GM21529 (cell line): Measurements from ENCODE around the gene KIF26A.

ENCODE experiments used
- ATAC-seq: cut with Tn5 transposase; IDR thresholded peaks from one replicate; pipeline ENCODE4 v1.9.1; 2021; ENCODE audit not compliant: unreplicated experiment

The KIF26A gene

GRCh38 chr14:104155513-104155912, 17.1 kb downstream of the KIF26A start:
- ATAC-seq: no peak

GRCh38 chr14:104156142-104156541, 17.8 kb downstream of the KIF26A start:
- ATAC-seq: no peak

DNA sequence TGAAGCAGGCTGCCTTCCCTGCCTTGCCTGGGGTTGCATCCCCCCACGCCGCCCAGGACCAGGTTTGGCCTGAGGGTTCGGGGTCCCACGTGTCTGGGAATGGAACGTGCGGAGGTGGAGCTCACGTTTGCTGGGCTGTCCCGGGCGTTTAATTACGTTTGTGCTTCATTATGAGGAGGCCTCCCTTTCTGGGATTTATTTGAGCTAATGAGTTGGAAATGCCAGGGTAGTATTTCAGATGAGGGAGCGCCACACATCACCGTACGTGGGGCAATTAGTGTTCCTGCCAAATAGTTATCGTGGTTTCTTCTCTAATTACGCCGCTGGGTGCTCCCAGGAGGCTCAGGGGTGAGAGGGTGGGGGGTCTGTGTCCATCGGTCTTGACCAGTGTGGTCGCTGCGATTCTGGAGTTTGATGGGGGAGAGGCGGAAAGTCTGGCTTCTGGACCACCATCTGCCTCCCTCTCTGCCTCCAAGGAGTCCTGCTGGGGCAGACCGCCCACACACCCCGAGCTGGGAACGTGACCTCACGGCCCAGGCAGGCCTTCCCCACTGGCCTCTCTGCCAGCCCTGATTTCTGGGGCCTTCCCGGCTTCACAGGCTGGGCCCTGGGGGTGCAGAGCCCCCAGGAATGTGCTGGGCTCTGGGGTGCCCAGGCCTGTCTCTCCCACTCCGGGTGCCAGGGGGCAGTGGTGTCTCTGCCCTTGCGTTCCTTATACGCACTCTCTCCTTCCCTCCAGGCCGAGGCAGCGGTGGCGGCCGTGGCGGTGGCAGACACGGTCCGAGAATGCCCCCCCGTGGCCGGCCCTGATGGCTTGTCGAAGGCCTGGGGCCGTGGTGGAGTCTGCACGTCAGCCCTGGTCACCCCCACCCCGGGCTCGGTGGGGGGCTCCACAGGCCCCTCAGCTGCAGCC, 18.9 kb downstream of the KIF26A start:
- no peak for ATAC-seq

DNA sequence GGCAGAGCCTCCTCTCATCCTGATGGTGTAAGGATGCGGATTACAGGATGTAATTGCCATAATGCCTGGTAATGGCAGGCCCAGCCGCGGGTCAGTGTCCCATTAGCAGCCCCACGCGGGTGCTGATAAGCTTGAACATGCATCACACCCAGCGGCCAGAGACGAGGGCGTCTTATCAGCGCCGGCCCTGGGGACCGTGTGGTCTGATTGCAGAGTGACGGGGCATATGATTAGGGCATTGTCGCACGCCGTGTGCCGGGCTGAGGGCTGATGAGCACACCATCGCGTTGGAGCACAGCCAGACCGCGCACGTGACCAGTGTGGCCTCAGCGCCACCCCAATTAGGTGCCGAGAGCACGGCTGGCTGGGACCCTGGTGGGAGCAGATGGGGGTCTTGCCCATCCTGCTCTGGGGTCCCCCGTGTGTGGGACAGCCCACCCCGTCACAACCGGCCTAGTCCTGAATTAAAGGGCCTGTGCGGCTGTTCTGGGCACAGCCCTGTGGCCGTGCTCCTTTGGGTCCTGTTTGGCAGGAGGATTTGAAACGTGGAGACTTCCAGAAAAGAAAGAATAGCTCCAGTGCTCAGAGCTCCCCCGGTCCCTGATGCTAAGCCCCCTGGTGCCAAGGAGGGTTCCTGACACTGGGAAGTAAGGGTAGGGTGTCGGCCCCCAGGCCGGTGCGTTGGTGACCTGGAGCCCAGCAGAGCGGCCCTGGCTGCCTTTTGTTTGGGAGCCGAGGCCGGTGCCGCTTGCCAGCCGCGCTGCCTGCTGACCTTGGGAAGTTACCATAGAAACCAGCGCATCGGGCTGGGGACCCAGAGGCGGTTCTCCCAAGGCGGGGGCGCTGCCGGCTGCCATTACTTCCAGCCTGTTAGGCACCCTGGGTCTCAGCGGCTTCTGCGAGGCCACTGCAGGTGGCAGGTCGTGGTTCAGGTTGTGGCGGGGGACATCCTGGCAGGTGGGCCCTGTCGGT, 20.7 kb downstream of the KIF26A start:
- no peak for ATAC-seq

DNA sequence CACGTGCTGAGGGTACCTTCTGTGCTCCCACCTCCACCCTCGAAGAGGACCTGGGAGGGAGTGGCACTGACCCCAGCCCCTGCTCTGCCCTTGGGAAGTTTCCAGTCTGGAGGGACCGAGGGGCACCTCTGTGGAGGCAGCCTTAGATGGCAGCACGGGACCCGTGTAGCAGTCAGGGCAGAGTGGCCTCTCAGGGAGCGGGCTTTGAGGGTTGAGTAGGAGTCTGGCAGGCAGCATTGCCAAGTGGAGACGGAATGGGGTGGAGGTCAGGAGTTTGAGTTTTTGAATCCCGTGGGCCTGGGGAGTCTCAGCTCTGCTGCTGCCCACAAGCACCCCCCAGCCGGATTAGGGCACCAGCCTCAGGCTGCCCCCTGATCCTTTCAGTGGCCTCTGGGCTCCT, 21.6 kb downstream of the KIF26A start:
- no peak for ATAC-seq

GRCh38 chr14:104161602-104162367, 23.4 kb downstream of the KIF26A start:
- no peak for ATAC-seq

DNA sequence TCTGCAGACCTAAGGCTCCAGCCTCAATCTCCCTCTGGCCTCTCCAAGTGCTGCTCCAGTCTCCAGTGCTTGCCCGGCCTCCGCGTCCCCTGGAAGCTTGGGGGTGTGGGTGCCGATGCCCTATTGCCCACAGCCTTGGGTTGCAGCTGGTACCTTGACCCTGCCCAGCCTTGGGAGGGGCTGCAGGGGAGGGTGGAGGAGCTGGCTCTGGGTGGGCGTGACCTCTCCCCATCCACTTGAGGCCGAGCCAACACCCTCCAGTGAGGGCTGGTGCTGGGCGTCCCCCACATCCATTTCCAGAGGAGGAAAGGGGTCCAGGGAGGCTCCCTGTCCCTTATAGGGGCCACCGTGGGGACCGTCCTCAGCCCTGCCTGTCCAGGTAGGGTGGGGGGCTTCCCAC, 24.1 kb downstream of the KIF26A start:
- no peak for ATAC-seq

DNA sequence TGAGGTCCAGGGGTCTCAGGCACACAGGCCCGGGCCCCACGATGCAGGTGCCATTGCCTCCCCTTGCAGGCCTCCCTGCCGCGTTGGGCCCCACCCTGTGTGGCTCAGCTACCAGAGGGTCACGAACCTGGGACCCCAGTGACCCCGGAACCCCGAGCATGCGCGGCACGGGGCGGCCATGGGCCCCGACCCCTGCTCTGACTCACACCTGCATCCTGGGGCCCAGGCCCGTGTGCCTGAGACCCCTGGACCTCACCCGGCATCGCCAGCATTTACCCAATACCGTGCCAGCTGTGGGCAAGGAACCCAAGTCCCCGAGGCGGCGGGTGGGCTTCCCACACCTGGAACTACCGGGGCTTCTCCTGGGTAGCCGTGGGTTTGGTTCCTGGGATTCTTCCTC, 25.2 kb downstream of the KIF26A start:
- ATAC-seq: no peak

GRCh38 chr14:104164041-104164440, 25.7 kb downstream of the KIF26A start:
- no peak for ATAC-seq

GRCh38 chr14:104164512-104164911, 26.1 kb downstream of the KIF26A start:
- ATAC-seq: no peak

- no peak for ATAC-seq
These were observed 28.3 kb downstream of the KIF26A start for GRCh38 chr14:104166698-104167097.

GRCh38 chr14:104168603-104169002, 30.2 kb downstream of the KIF26A start:
- ATAC-seq: no peak

DNA sequence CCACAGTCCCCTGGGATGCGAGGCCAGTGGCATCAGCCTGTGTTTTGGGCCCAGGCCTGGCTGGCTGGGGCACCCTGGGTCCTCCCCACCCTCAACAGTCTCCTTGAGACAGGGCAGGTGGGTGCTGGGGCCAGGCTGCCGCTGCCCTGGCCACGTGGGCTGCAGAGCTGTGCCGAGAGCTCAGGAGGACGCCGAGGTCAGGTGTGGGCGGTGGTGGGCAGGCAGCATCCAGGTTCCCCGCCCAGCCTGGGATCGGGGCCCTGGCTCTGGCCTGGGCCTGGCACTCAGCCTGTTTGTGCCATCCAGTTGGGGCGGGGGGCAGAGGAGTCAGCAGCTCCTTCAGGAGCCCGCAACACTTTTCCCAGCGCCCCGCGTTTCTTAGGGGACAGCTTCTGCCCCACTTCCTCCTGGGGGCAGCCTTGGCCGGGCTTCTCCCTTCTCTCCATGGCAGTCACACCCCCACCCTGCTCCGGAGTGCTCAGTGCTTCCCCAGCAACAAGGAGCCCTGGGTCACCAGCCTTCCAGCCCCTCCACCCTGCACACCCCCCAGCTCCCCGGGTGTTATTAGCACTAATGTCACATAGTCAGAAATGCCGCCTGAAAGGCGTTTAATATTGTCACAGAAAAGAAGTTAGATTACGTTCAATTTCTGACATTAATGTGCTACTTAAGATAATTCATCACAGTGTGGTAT, 30.8 kb downstream of the KIF26A start:
- no peak for ATAC-seq

DNA sequence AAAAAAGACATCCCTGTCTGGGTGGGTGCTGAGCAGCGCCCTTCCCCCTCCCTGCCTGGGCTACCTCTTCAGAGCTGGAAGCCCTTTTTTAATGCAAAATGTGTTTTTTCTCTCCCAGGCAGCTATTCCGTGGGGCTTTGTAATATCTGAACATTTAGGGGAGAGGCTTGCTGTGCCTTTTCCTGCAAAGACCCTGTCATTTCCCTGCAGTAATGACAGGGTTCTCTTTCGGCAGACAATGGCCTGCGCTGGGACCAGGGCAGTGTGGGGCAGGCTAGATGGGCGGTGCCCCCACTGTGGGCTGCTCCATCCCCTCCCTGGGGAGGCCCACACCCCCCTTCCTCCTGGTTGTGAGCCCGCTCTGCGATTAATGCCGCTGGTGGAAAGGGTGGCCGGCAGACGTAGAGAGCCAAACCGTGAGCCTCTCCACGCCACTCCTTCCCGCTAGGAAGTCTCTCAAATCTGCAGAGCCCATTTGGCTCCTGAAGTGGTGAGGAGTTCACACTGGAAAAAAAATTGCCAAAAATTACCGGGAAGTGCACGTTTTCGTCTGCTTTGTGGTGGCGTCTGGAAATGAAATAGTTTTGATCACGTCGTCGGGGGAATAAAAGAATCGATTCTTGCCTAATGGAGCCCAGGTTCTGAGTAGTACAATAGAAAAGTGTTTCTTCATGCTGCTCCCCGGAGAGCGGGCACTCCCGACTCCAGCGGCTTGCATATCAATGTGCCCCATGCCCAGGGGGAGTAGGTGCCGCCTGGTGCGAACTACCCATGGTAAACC, 31.5 kb downstream of the KIF26A start:
- ATAC-seq: no peak

DNA sequence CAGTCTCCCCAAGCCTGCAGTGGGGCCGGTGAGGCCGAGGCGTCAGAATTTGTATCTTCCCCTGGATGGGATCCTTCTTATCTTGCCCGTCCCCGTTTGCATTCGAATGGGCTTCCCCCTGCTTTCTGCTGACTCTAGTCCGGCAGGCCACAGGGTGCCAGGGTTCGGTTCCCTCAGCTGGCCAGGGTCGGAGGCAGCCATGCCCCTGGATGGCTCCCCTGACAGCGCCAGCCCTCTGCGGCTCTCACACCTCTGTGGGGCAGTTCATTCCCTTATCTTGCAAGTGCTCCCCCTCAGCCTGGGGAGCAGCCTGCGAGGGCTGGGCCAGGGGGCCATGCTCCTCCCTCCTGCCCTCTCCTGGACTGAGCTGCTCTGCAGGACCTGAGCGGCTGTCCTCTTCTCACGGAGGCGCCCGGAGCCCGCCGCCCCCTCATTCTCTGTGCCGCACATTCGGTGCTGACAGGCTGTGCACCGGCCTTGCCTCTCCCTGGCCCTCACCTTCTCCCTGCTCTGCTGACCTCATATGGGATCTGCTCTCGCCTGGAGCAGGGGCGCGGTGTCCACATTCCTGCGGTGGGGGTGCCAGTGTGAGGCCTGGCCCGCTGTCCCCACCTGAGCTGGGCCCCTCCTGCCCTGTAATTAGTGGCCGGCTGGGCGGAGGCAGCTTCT, 32.8 kb downstream of the KIF26A start:
- no peak for ATAC-seq

DNA sequence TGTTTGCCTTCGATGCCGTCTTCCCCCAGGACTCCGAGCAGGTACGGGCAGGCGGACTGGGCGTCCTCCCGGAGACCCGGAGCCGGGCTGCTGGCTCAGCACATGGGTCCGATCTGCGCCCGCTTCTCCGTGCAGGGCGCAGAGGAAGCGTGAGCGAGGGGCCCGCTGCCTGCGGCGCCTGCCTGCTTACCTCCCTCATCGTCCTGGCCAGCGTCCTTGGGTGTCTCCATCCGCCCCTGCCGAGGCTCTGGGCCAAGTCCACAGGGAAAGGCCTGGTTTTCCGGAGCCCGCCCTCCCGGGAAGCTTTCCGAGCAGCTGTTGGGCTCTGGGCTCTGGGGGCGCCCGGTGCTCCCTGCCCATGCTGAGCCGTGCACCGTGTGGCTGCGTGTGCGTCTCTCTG, 33.5 kb downstream of the KIF26A start:
- ATAC-seq: no peak

DNA sequence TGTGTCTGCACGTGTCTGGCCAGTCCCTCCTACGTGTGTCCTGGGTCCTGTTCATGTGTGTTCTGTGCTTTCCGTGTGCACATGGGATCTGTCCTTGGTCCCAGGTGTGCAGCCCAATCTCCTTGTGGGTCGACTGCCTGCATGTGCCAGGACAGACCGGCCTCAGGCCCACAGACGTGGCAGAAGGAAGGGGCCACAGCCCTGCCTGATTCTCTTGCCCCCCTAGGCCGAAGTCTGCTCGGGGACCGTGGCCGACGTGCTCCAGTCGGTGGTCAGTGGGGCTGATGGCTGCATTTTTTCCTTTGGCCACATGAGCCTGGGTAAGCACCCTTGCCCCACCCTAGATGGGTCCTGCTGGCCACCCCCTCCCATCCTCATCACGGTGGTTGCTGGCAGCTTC, 34.0 kb downstream of the KIF26A start:
- ATAC-seq: no peak

DNA sequence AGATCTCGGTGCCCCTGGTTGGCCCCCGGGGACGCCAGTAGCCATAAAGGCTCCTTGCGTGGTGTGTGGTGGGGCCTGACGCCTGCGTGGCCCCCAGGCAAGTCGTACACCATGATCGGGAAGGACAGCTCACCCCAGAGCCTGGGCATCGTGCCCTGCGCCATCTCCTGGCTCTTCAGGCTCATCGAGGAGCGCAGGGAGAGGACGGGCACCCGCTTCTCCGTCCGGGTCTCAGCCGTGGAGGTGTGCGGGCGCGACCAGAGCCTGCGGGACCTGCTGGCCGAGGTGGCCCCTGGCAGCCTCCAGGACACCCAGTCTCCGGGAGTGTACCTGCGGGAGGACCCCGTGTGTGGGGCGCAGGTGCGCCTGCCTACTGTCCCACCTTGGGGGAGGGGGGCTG, 34.5 kb downstream of the KIF26A start:
- ATAC-seq: no peak

- no peak for ATAC-seq
These were observed 35.7 kb downstream of the KIF26A start for GRCh38 chr14:104174051-104174450.
